HT-29 (cell line): ENCODE measurements around the gene SLC25A42. TPM values are rescaled to one million over a fixed set of nuclear protein-coding genes. Genes with fewer than 3 reads are reported as not detected.
"Not testable (repeated sequence)": the region's sequence is repeated elsewhere in the genome, so short reads cannot be mapped to it uniquely, and the experiment has no call there.

Source experiments
- DNase-seq: peaks from one replicate; pipeline ENCODE4 v3.0.0-alpha.2; 2015; ENCODE audit warnings: low spot score
- total RNA-seq: library from RNA; depleted of rRNA; stranded (reverse); fragments of >200 nt; shearing (Covaris generic); gene quantifications from 2 replicates; pipeline ENCODE4 v1.2.3, GENCODE V29; 2014; rRNA removed

Gene SLC25A42, protein sequence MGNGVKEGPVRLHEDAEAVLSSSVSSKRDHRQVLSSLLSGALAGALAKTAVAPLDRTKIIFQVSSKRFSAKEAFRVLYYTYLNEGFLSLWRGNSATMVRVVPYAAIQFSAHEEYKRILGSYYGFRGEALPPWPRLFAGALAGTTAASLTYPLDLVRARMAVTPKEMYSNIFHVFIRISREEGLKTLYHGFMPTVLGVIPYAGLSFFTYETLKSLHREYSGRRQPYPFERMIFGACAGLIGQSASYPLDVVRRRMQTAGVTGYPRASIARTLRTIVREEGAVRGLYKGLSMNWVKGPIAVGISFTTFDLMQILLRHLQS
- 2.4 and 3.2 TPM in 2 replicates for total RNA-seq

DNA sequence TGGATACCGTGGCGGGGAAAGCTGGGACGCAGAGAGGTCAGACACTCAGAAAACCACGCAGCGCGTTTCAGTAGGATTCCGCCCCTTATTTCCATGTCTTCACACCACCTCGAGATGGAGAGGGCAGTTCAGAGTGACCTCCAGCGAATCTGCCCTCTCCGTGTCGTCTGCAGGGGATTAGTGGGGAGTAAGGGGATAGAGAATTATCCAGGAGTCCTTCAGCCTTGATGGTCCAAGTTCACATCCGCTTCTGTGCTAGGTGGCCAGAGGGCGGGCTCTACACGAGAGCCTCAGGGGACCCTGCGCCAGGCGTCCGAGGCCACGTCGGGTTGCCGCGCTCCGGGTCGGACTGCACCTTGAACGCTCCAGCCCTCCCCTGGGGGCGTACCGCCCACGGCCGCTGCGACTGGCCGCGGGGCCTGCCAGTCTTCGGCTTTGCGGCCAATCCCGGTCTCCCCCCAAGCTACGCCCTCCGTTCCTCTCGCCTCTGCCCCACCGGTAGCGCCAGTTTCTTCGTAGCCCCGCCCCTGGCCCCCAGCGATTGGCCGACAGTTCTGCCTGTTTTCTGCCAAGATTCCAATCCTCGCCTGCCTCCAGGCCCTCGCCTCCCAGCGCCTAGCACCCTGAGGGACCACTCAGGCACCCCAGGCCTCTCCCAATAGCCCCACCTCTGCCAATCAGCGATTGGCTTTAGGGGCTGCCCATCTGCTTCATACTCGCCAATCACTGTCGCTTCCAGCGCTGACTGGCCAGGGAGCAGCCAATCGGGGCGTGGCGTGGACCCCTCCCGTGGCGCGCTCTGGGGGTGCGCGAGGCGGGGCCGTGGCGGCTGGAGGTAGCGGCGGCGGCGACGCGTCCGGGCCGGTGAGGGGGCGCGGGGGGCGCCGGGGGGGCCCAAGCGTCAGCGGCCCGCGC is at the start of gene SLC25A42:
SLC25A42 (plus strand) TSS at position 812 of the 915 bp plus-strand sequence. CDS start 32,131 bp downstream, outside the sequence.
- DNase-seq, result peak; percentile 95

DNA sequence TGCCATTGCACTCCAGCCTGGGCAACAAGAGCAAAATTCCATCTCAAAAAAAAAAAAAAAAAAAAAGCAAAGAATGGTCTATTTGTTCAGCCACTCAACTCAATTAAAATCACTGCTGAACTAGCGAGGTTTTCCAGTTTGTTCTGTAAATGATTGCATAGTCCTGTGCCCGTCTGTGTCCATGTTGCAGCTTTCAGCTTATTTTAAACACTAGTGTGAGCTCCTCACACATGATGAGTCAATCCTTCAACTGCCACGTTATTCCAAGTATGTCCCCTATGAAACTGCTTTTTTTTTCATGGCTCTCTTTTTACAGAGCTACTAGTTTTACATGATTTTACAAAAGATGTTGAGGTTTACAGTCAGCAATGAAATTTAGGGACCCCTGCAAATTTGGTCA is 42.7 kb upstream of the SLC25A42 start:
- DNase-seq, result no peak

DNA sequence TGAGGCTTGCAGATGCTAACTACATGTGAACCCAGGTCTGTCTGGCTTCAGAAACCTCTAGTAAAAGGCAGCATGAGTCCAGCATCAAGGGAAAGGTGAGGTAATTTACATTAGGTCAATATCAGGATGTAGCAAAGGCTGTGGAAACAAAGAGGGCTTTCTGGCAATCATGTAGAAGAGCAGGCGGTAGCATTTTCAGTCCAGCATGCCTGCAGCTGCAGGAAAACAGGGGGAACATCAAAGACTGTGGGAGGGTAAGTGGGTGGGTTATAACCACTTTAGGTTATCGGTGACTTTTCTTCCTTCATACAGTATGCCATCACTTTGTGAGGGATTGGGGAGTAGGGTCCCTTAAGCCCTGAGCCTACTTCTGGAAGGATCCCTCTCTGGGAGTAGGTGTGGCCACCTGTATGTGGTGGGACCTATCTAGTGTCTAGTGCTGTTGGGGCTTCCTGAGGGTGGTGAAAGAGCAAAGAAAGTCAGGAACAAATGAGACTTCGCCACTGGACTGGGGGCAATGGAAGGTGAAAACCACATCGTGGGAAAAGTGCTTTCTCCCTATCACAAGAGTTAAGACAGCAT is 41.3 kb upstream of the SLC25A42 start:
- DNase-seq, result no peak

DNA sequence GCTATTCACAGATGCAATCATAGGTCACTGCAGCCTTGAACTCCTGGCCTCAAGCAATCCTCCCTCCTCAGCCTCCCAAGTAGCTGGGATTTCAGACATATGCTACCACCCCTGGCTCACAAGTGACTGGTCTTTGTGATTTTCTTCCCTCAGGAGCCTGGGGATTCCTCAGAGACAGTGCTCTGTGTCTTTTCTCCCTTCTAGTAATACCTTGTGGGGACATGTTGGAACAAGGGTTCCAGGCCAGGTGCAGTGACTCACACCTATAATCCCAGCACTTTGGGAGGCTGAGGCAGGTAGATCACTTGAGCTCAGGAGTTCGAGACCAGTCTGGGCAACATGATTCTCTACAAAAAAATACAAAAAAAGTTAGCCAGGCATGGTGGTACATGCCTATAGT is 40.4 kb upstream of the SLC25A42 start:
- DNase-seq, result not testable (repeated sequence)

DNA sequence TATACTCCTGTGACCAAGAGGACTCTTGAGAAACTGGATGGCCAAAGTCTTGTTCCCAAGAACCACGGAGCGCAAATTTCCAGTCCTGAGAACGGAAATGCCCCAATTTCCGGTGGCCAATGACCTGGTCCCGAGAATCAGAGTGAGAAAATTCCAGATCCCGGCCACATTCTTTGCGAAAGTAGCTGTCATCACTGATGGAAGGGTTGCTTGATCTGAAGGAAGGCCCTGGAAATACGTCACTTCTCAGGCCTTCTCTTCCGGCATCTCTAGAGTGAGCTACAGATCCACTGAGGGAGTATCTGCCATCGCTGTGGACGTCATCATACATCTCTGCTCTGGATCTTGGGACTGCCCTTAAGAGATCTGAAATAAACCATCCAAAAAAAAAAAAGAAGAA is 37.9 kb upstream of the SLC25A42 start:
- no peak for DNase-seq

DNA sequence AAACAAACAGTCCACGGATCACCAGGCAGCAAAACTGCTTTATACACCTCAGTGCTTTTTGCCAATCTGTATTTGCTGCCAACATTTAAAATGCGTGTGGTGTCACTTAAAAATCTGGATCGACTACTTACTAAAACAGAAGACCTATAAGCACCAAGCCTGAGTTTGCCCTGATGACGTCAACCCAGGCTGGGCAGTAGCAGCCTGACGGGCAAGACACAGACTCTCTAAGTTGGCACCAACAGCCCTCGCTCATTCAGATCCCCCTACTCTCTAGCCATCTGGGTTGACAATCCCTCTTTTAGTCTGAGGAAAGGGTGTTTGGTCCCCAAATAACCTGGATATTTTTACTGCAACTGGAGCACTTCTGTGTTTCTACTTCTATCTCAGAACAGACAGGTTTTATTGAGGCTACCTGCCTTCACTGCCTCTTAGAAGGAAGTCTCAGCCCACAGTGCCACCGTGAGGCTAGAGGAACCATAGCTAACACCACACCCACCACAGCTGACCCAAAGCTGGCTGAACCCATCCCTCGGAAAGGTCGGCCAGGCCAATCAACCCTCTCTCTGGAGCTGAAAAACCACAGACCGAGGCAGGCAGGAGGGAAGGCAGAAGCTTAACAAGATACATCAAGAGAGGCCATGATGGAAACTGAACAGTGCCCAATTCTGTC is 37.4 kb upstream of the SLC25A42 start:
- no peak for DNase-seq

DNA sequence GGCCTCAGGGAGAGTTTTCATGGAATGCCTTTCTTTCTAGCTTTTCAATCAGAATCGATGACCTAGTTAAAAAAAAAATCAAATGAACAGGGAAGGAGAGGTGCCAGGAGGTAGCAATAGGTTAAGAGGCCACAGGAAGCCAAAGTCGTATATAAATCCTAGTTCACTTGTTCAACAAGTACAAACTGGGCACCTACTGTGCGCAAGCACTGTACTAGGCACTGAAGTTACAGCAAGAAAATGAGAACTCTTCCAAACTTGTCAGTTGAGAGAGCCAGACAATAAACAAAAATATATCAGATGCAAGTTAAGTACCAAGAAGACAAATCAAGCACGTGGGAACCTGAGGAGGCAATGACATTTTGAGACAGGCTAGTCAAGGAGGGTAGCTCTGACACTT is 36.6 kb upstream of the SLC25A42 start:
- no peak for DNase-seq

DNA sequence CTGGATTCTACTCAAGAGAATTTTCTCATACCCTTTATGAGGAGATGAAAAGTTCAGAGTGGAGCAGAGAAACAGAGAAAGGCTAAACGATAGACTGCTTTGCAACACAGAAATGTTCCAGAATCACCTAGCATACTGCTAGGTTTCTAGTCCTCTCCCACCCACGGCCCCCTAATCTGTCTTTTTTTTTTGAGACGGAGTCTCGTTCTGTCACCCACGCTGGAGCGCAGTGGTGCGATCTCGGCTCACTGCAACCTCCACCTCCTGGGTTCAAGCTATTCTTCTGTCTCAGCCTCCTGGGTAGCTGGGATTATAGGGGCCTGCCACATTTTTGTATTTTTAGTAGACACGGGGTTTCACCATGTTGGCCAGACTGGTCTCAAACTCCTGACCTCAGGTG is 35.3 kb upstream of the SLC25A42 start:
- DNase-seq, result no peak

DNA sequence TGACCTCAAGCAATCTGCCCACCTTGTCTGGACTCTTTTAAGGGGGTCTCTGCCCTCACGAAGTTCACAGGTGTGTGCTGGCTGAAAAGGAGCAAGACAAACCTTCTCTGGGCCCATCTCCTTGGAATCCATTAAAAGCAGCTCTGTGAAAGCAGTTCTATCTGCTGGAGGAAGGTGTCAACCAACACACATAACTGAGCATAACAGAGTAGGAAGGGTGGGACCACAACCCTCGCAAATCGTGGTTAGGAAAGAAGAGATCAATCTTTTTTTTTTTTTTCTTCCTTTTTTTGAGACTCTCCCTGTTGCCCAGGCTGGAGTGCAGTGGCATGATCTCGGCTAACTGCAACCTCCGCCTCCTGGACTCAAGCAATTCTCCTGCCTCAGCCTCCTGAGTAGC is 31.9 kb upstream of the SLC25A42 start:
- no peak for DNase-seq

DNA sequence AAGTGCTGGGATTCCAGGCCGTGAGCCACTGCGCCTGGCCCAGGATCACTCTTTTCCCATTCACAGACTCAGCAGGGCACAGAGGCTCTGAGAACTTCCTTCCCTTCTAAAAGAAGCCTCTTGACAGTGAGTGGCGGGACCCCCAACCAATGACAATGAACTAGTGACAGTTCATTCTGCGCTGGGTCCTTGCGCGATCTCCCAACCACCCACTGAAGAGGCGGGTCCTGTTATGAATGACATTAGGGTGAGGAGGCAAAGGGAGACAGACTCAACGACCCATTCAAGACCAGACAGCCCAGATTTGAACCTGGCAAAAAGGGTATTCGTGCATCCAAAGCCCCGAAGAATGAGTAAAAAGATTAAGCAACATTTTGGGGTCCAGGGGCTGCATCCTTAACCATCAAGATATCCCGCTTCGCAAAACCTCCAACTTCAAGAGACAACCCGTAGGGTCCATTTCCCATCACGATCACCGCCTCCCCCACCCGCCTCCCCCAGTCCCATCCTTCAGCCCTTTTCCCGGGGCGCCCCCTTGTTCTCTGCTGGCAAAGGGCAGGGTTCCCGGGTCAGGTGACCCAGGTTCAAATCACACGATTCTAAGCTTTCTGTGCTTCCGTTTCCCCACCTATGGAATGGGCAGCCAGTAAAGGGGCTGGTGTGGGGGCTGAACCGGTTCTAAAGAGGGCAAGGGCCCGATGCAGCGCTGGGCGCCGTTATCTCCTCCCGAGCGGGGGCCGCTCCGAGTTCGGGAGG is 31.2 kb upstream of the SLC25A42 start:
- DNase-seq, result no peak

DNA sequence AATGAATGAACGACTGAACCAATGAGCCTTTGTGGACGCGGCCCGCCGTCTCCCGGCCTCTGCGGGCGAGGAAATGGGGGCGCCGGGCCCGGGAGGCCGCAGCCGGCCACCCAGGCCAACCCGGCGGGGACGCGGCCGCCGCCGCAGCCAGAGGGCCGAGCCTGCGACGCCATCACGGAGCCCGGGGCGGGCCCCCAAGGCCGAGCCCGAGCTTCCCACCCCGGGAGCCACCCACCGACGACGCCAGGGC is 30.7 kb upstream of the SLC25A42 start:
- no peak for DNase-seq

DNA sequence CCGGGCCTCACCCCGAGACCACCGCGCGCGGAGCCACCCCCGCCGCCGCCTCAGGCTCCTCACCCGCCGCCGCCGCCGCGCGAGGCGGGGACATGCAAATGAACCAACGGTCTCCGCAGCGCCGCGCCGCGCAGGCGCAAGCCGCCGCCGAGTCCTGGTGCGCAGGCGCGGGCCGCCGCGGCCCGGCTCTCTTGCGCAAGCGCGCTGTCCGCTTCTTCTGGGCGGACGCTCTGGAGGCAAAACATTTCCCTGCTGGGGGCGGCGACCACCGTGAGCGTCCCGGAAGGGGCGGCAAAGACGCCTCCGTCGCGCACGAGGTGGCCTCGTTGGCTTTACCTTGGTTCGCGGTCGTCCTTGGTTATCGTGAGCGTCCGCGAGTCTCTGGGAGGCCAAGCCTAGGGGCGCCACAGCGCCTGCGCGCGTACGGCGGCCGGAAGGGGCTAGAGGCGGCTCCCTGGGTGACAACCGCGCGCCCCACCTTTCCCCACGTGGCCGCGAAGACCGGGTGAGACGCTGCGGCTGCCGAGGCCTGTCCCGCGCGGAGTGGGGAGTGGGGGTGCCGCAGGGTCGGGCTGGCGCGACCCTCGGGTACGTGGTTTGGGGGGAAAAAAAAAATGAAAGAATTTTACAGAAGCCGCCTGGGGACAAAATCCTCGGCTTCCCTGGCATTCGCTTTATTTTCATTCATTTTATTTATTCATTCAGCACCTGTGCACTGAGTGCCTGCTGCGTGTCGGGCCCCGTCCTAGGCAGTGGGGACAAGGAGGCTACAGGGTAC is 30.2 kb upstream of the SLC25A42 start, which contains the start of the genes ARMC6 and SUGP2:
ARMC6 (plus strand) TSS at position 178 of the 778 bp plus-strand sequence. CDS start 607 bp downstream, outside the sequence.
SUGP2 (minus strand) TSS at position 92 of the 778 bp plus-strand sequence. CDS start 2,446 bp downstream, outside the sequence.
- DNase-seq, result peak; percentile 76

DNA sequence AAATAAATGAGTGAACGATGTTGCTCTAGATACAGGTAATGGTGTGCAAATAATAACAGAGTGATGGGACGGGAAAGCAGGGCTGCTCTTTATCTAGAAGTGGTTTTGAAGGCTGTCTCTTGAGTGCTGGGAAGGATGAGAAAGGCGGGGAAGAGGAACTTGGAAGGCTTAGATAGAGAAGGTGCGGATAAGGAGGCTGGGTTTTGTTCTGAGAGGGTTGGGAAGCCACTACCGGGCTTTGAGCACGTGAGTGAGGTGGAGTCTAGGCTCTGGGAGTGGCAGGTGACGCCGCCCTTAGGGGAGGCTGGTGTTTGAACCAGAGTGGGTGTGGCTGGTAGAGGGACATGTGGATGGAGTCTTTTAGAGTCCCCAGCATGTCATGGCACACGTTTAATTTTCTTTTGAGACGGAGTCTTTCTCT is 29.6 kb upstream of the SLC25A42 start:
- peak; percentile 66 for DNase-seq

DNA sequence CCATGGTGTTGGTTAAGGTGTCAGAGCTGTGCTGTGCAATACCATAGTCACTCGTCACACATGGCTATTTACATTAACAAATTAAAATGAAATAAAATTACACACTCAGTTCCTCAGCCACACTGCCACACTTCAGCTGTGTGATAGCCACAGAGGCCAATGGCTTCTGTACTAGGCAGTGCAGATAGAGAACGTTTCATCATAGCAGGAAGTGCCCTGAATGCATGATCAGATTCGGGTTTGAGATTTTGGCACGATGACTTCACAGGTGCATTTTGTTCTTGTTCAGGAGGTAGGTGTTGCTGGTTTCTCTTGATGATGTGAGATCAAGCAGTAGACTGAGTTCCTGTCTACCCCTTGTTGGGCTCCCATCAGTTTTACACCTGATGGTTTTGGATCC is 23.9 kb upstream of the SLC25A42 start:
- DNase-seq, result no peak

DNA sequence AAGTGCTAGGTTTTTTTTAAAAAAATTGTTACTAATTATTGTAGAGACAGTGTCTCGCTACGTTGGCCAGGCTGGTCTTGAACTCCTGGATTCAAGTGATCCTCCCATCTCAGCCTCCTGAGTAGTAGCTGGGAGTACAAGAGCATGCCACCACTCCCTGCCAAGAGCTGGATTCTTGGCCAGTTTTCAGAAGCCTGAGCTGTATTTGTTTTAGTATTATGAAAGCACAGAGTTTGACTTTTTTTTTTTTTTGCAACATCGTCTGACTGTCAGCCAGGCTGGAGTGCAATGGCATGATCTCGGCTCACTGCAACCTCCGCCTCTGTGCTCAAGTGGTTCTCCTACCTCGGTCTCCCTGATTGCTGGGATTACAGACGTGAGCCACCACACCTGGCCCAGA is 23.4 kb upstream of the SLC25A42 start:
- DNase-seq, result no peak

DNA sequence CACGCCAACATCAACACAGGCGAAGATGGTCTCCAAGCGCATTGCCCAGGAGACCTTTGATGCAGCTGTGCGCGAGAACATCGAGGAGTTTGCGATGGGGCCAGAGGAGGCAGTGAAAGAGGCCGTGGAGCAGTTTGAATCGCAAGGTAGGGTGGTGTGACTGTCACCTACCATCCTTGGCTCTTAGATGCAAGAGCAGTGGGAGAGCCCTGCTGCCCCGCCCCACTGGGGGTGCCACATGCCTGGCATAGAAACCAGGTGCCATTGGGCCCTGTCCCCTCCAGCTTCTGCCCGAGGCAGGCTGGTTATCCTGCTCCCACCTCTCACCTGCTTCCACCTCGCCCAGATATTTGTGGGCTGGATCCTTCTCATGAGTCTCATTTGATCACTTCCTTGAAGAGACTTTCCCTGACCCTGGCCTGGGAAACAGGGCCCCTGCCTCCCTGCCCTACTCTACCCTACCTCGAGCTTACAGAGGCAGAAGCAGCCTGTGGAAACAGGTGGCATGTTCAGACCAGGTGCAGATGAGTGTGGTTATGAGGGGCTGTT is 21.0 kb upstream of the SLC25A42 start:
- DNase-seq, result peak; percentile 21

DNA sequence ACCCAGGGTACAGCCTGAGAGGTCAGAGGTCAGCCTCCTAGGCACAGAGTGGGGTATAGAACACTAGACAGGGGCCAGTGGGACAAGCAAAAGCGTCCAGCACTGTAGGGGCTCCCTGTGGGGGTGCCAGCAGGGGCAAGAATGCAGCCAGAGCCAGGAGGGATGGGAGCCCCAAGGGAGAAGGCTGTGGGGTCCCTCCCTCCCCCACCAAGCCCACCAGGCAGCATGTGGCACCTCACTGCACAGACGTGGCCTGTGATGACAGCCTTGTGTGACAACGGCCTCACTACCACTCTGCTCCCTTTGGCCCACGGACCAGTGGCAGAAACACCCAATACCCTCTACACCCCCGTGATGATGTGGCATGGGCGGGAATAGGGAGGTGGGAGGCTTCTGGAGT is 20.3 kb upstream of the SLC25A42 start:
- no peak for DNase-seq

DNA sequence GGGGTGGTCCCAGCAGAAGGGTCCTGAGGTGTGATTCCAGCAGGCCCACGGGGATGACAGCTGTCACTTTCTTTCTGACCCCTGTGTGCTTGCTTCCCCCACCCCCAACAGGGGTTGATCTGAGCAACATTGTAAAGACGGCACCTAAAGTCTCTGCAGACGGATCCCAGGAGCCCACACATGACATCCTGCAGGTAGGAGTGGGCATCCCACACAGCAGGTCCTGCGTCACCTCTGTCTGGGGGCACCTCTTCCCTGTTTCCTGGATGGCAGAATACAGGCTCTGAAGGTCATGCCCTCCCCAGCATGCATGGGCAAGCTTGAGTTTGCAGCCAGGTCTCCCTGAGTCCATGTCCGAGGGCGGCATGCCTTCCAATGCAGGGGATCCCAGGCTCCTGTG is 19.9 kb upstream of the SLC25A42 start:
- no peak for DNase-seq

DNA sequence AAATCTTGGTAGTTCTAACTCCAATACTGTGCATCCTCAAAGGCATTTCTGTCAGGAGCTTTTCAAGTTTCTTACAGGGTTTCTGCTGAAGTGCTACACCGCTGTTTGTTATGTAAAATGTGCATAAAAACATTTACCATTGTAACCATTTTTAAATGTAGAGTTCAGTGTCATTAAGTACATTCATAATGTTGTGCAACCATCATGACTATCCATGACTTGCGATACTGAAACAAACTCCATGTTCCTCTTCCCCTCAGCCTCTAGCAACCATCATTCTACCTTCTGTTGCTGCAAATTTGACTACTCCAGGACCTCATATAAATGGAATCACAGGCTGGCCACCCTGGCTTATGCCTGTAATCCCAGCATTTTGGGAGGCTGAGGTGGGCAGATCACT is 14.4 kb upstream of the SLC25A42 start:
- no peak for DNase-seq

DNA sequence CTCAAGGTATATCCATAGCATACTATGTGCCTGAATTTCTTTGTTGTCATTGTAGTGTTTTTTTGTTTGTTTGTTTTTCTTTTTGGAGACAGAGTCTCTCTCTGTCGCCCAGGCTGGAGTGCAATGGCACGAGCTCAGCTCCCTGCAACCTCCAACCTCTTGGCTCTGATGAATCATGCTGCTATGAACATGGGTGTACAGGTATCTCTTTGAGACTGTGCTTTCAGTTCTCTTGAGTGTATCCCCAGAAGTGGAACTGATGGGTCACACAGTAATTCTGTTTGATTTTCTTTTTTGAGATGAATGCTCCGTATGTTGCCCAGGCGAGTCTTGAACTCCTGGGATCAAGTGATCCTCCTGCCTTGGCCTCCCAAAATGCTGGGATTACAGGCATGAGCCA is 13.7 kb upstream of the SLC25A42 start:
- no peak for DNase-seq
